ENCODE data around the gene MDGA2.

- TF ChIP-seq POLR2A (IDR thresholded peaks at IDR 0.05; ENCODE audit: borderline replicate concordance, extremely low read depth, insufficient read depth, insufficient read length) (no peak), CTCF (IDR thresholded peaks at IDR 0.05 in 2 of 3, conservative IDR thresholded peaks at IDR 0.05 in 1 of 3; ENCODE audit: borderline replicate concordance in 1 of 3, insufficient read depth in 1 of 3, low read depth in 2 of 3, low read length in 2 of 3) (no peak), ZNF274 (IDR thresholded peaks at IDR 0.05; ENCODE audit: low read depth, low read length) (no peak), EZH2 (IDR thresholded peaks at IDR 0.05) (no peak), YY1 (IDR thresholded peaks at IDR 0.05; ENCODE audit: extremely low read depth, insufficient replicate concordance, low read depth, low read length) (no peak)
Observed at GRCh38 chr14:47065326-47065725, 610.1 kb downstream of the MDGA2 start.
